ENCODE data around the gene OBSCN. TPM values are rescaled to one million over a fixed set of nuclear protein-coding genes. Genes with fewer than 3 reads are reported as not detected.

Gene OBSCN
- total and polyA plus RNA-seq, 9 donors: 184 to 401 (median 297) TPM

GRCh38 chr1:228299211-228299610 is 91.4 kb downstream of the OBSCN start:
- H3K27ac ChIP-seq (ENCODE audit: low read length): no peak overlapping the region
- peaks cover 73% of the 10 kb centered on the region for H3K36me3 ChIP-seq (ENCODE audit: control insufficient read depth, insufficient read depth, low read length)
- H3K4me3 ChIP-seq (ENCODE audit: low read length): no peak overlapping the region
- peaks cover 23% of the 10 kb centered on the region for H3K9me3 ChIP-seq (replicated peaks; ENCODE audit: control insufficient read depth, low read depth, low read length)
- no peaks in the 10 kb centered on the region for H3K27me3 ChIP-seq (ENCODE audit: control insufficient read depth, insufficient read depth, low read length)
- no peak for DNase-seq
- WGBS (ENCODE audit: insufficient coverage): 88% methylated on average over 1 of the region's 2 CpGs
- H3K4me1 ChIP-seq (ENCODE audit: control insufficient read depth, insufficient read depth, low read length): no peaks in the 10 kb centered on the region

GRCh38 chr1:228299901-228300300 is 92.1 kb downstream of the OBSCN start:
- Histone ChIP-seq H3K4me3 (ENCODE audit: low read length) (no peak overlapping the region), H3K27ac (ENCODE audit: low read length) (no peak overlapping the region), H3K27me3 (ENCODE audit: control insufficient read depth, insufficient read depth, low read length) (no peaks in the 10 kb centered on the region), H3K9me3 (replicated peaks; ENCODE audit: control insufficient read depth, low read depth, low read length) (peaks cover 23% of the 10 kb centered on the region), H3K36me3 (ENCODE audit: control insufficient read depth, insufficient read depth, low read length) (peaks cover 73% of the 10 kb centered on the region), H3K4me1 (ENCODE audit: control insufficient read depth, insufficient read depth, low read length) (no peaks in the 10 kb centered on the region)
- 92% methylated on average over 7 of the region's 7 CpGs for WGBS (ENCODE audit: insufficient coverage)
- no peak for DNase-seq

- Histone ChIP-seq H3K27ac (ENCODE audit: low read length) (no peak overlapping the region), H3K9me3 (replicated peaks; ENCODE audit: control insufficient read depth, low read depth, low read length) (peaks cover 22% of the 10 kb centered on the region), H3K36me3 (ENCODE audit: control insufficient read depth, insufficient read depth, low read length) (peaks cover 70% of the 10 kb centered on the region), H3K27me3 (ENCODE audit: control insufficient read depth, insufficient read depth, low read length) (no peaks in the 10 kb centered on the region), H3K4me1 (ENCODE audit: control insufficient read depth, insufficient read depth, low read length) (no peaks in the 10 kb centered on the region), H3K4me3 (ENCODE audit: low read length) (no peak overlapping the region)
- DNase-seq: no peak
- WGBS (ENCODE audit: insufficient coverage): 100% methylated on average over 2 of the region's 4 CpGs
Observed at GRCh38 chr1:228302086-228302485, 94.2 kb downstream of the OBSCN start.

GRCh38 chr1:228303596-228303995 is 95.8 kb downstream of the OBSCN start:
- H3K4me3 ChIP-seq (ENCODE audit: low read length): no peak overlapping the region

GRCh38 chr1:228304225-228304624 is 96.4 kb downstream of the OBSCN start:
- Histone ChIP-seq H3K9me3 (replicated peaks; ENCODE audit: control insufficient read depth, low read depth, low read length) (peaks cover 18% of the 10 kb centered on the region), H3K4me3 (ENCODE audit: low read length) (no peak overlapping the region), H3K36me3 (ENCODE audit: control insufficient read depth, insufficient read depth, low read length) (peaks cover 78% of the 10 kb centered on the region), H3K4me1 (ENCODE audit: control insufficient read depth, insufficient read depth, low read length) (no peaks in the 10 kb centered on the region), H3K27me3 (ENCODE audit: control insufficient read depth, insufficient read depth, low read length) (no peaks in the 10 kb centered on the region), H3K27ac (ENCODE audit: low read length) (no peak overlapping the region)
- no peak for DNase-seq
- 91% methylated on average over 7 of the region's 8 CpGs for WGBS (ENCODE audit: insufficient coverage)

More at GRCh38 chr1:228303596-228303995, 95.8 kb downstream of the OBSCN start:
- WGBS (ENCODE audit: insufficient coverage): 94% methylated on average over 8 of the region's 9 CpGs
- Histone ChIP-seq H3K4me1 (ENCODE audit: control insufficient read depth, insufficient read depth, low read length) (no peaks in the 10 kb centered on the region), H3K36me3 (ENCODE audit: control insufficient read depth, insufficient read depth, low read length) (peaks cover 78% of the 10 kb centered on the region), H3K27me3 (ENCODE audit: control insufficient read depth, insufficient read depth, low read length) (no peaks in the 10 kb centered on the region), H3K27ac (ENCODE audit: low read length) (no peak overlapping the region), H3K9me3 (replicated peaks; ENCODE audit: control insufficient read depth, low read depth, low read length) (peaks cover 18% of the 10 kb centered on the region)
- no peak for DNase-seq

- 81% methylated on average over 5 of the region's 6 CpGs for WGBS (ENCODE audit: insufficient coverage)
- Histone ChIP-seq H3K4me1 (ENCODE audit: control insufficient read depth, insufficient read depth, low read length) (no peaks in the 10 kb centered on the region), H3K36me3 (ENCODE audit: control insufficient read depth, insufficient read depth, low read length) (peaks cover 78% of the 10 kb centered on the region), H3K27me3 (ENCODE audit: control insufficient read depth, insufficient read depth, low read length) (no peaks in the 10 kb centered on the region), H3K4me3 (ENCODE audit: low read length) (no peak overlapping the region), H3K27ac (ENCODE audit: low read length) (no peak overlapping the region), H3K9me3 (replicated peaks; ENCODE audit: control insufficient read depth, low read depth, low read length) (peaks cover 18% of the 10 kb centered on the region)
- DNase-seq: no peak
Observed at GRCh38 chr1:228304766-228305395, 97.0 kb downstream of the OBSCN start.

- Histone ChIP-seq H3K9me3 (replicated peaks; ENCODE audit: control insufficient read depth, low read depth, low read length) (peaks cover 18% of the 10 kb centered on the region), H3K4me3 (ENCODE audit: low read length) (no peak overlapping the region), H3K27me3 (ENCODE audit: control insufficient read depth, insufficient read depth, low read length) (no peaks in the 10 kb centered on the region), H3K4me1 (ENCODE audit: control insufficient read depth, insufficient read depth, low read length) (no peaks in the 10 kb centered on the region), H3K27ac (ENCODE audit: low read length) (no peak overlapping the region), H3K36me3 (ENCODE audit: control insufficient read depth, insufficient read depth, low read length) (peaks cover 76% of the 10 kb centered on the region)
- 85% methylated on average over 5 of the region's 6 CpGs for WGBS (ENCODE audit: insufficient coverage)
- DNase-seq: no peak
Observed at GRCh38 chr1:228305721-228306152, 97.9 kb downstream of the OBSCN start.

GRCh38 chr1:228306275-228307217 is 98.7 kb downstream of the OBSCN start:
- Histone ChIP-seq H3K27ac (ENCODE audit: low read length) (no peak overlapping the region), H3K36me3 (ENCODE audit: control insufficient read depth, insufficient read depth, low read length) (peaks cover 76% of the 10 kb centered on the region), H3K27me3 (ENCODE audit: control insufficient read depth, insufficient read depth, low read length) (no peaks in the 10 kb centered on the region), H3K9me3 (replicated peaks; ENCODE audit: control insufficient read depth, low read depth, low read length) (peaks cover 18% of the 10 kb centered on the region), H3K4me3 (ENCODE audit: low read length) (no peak overlapping the region), H3K4me1 (ENCODE audit: control insufficient read depth, insufficient read depth, low read length) (no peaks in the 10 kb centered on the region)
- DNase-seq: no peak
- WGBS (ENCODE audit: insufficient coverage): 65% methylated on average over 33 of the region's 35 CpGs

GRCh38 chr1:228307218-228308023 is 99.6 kb downstream of the OBSCN start:
- Histone ChIP-seq H3K4me3 (ENCODE audit: low read length) (no peak overlapping the region), H3K36me3 (ENCODE audit: control insufficient read depth, insufficient read depth, low read length) (peaks cover 81% of the 10 kb centered on the region), H3K27me3 (ENCODE audit: control insufficient read depth, insufficient read depth, low read length) (no peaks in the 10 kb centered on the region), H3K9me3 (replicated peaks; ENCODE audit: control insufficient read depth, low read depth, low read length) (peaks cover 21% of the 10 kb centered on the region), H3K4me1 (ENCODE audit: control insufficient read depth, insufficient read depth, low read length) (no peaks in the 10 kb centered on the region), H3K27ac (ENCODE audit: low read length) (no peak overlapping the region)
- DNase-seq: no peak
- WGBS (ENCODE audit: insufficient coverage): 76% methylated on average over 19 of the region's 22 CpGs

Measured in muscle of leg (tissue), 11 donors.